Astrocyte of the spinal cord (primary cell): ENCODE results near the gene BCL6B.

Source experiments
- DNase-seq: peaks from one replicate; pipeline ENCODE4 v3.0.0; 2011; ENCODE audit warnings: low read depth, low spot score
- H3K4me3 ChIP-seq: 2 replicates; pipeline ENCODE4 v1.5.1; 2011; ENCODE audit warnings: low read depth, mild to moderate bottlenecking, low read length, moderate library complexity
- in situ Hi-C: cut with HindIII; loops from 2 replicates; pipeline ENCODE4 v1.10.0; 2017; ENCODE audit warnings: low sequenced_read_pairs
- TF ChIP-seq, protein P1 (sequence below): IDR thresholded peaks from 2 replicates; pipeline ENCODE4 v1.5.1; 2012; ENCODE audit warnings: low read depth, mild to moderate bottlenecking, low read length, inconsistent platforms

BCL6B gene

DNA sequence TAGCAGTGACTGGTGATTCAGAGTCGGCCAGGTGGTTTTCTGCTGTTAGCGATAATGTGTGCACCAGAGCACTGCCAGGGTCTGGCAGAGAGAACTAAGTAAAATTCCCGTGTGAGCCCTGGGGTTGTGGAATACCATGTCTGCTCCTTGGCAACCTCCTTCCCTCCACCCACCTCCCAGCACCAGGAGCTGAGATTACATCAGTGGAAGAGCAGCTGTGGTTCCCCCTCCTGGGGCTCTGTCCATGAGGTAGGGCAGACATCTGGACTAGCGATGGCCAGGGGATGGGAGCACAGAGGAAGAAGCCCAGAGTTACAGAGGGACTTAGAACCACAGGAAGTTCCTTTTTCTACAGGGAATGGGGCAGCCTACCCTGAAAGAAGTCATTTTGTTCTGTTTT lies 41.4 kb downstream of the BCL6B start:
- DNase-seq: peak; percentile 65
- in situ Hi-C loops: no loop called here
- H3K4me3 ChIP-seq: no peak overlapping the region
- TF ChIP-seq, protein P1, sequence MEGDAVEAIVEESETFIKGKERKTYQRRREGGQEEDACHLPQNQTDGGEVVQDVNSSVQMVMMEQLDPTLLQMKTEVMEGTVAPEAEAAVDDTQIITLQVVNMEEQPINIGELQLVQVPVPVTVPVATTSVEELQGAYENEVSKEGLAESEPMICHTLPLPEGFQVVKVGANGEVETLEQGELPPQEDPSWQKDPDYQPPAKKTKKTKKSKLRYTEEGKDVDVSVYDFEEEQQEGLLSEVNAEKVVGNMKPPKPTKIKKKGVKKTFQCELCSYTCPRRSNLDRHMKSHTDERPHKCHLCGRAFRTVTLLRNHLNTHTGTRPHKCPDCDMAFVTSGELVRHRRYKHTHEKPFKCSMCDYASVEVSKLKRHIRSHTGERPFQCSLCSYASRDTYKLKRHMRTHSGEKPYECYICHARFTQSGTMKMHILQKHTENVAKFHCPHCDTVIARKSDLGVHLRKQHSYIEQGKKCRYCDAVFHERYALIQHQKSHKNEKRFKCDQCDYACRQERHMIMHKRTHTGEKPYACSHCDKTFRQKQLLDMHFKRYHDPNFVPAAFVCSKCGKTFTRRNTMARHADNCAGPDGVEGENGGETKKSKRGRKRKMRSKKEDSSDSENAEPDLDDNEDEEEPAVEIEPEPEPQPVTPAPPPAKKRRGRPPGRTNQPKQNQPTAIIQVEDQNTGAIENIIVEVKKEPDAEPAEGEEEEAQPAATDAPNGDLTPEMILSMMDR: no peak

DNA sequence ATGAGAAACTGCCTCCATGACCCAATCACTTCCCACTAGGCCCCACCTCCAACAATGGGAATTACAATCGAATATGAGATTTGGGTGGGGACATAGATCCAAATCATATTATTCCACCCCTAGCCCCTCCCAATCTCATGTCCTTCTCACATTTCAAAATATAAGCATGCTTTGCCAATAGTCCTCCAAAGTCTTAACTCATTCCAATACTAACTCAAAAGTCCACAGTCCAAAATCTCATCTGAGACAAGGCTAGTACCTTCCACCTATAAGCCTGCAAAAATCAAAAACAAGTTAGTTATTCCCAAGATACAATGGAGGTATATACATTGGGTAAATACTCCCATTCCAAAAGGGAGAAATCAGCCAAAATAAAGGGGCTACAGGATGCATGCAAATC lies 44.3 kb downstream of the BCL6B start:
- no peak overlapping the region for H3K4me3 ChIP-seq
- TF ChIP-seq, protein P1: no peak
- in situ Hi-C loops: no loop called here
- no peak for DNase-seq

DNA sequence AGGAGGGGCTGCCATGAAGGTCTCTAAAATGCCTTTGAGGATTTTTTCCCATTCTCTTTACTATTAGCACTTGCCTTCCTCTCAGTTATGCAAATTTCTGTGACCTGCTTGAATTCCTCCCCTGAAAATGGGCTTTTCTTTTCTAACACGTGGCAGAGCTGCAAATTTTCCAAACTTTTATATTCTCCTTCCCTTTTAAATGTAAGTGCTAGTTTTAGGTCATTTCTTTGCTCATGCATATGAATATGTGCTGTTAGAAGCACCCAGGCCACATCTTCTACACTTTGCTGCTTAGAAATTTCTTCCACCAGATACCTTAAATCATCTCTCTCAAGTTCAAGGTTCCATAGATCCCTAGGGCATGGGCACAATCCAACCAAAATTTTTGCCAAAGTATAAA lies 45.4 kb downstream of the BCL6B start:
- DNase-seq: no peak
- H3K4me3 ChIP-seq: no peak overlapping the region
- TF ChIP-seq, protein P1: no peak
- in situ Hi-C loops: no loop called here

DNA sequence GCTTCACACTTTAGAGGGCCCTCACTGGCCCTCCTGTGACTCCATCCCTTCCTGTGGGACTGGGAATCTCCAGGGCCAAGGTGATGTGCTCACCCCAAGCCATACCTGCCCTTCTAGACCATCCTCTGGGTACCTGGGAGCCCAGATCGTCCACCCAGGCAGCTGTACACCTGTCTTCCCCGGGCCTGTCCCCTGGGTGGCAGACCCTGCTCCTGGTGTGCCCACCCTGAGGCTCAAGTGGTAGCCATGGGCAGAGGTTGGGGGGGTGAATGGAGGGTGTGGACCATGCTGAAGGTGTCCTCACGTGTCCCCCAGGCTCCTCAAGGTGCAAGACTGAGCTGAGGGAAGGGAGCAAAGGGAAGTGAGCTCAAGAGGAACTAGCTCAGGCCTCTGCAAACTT lies 47.9 kb downstream of the BCL6B start:
- H3K4me3 ChIP-seq: no peak overlapping the region
- DNase-seq: no peak
- in situ Hi-C loops: no loop called here
- TF ChIP-seq, protein P1: no peak

DNA sequence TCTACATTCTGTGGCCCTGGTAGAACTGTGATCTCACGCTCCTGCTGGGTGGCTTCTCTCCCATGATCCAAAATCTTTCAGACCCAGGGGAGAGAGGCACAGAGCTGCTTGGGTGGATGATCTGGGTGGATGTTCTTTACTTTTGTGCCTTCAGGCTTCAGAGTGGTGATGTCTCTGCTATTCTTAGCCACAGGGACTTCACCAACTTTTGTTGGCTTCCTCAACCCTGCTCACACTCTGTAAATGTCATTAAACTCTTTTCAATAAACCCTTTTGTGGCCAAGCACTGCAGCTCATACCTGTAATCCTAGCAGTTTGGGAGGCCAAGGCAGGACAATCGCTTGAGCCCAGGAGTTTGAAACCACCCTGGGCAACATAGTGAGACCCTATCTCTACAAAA lies 49.6 kb downstream of the BCL6B start:
- H3K4me3 ChIP-seq: no peak overlapping the region
- in situ Hi-C loops: no loop called here
- TF ChIP-seq, protein P1: no peak
- DNase-seq: no peak

DNA sequence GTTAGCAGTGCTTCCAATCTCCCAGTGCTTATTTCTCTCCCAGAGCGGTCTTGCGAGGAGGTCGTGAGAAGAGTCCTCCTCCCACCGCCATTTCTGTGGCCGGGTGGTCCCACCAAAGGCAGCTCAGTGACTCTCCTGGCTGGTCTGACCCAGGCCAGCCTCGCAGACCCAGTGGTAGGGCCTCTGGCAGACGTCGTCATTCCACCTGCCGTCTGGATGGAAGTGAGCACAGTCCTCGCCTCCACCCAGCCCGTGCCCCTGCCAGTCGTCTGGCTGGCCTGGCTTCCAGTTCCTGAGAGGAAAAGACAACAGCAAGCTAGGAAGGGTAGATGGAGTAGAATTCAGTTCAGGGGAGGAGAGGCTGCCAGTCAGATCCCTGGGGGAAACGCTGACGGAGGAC lies 52.1 kb downstream of the BCL6B start:
- TF ChIP-seq, protein P1: no peak
- in situ Hi-C loops: no loop called here
- no peak for DNase-seq
- H3K4me3 ChIP-seq: no peak overlapping the region
